OCI-LY7 (cell line): Measurements from ENCODE around the gene ANGPT4.

ENCODE experiments used
- CTCF ChIP-seq: fragments of 200-600 bp; sonication (generic); conservative IDR thresholded peaks from 2 replicates; pipeline ENCODE4 v1.5.1; 2014; ENCODE audit warnings: mild to moderate bottlenecking, antibody characterized with exemption, low read length, moderate library complexity, mixed read lengths
- EZH2phosphoT487 ChIP-seq: fragments of 200-600 bp; sonication (generic); IDR thresholded peaks from 2 replicates; pipeline ENCODE4 v1.6.1; 2018; ENCODE audit warnings: low read depth, borderline replicate concordance, mild to moderate bottlenecking, mixed run types, antibody characterized with exemption, low read length, moderate library complexity, mixed read lengths

- TF ChIP-seq CTCF, result no peak
- TF ChIP-seq EZH2phosphoT487, result no peak
Measured at GRCh38 chr20:860891-861290, 55.2 kb downstream of the ANGPT4 start.
